ENCODE data around the gene TUSC1.
"Not testable (repeated sequence)": the region's sequence is repeated elsewhere in the genome, so short reads cannot be mapped to it uniquely, and the experiment has no call there.

The TUSC1 gene

GRCh38 chr9:25678147-25678666 lies at the start of gene TUSC1:
Gene TUSC1 (minus strand): TSS chr9:25678444. CDS start chr9:25678312, 132 bp downstream.
- no peak for DNase-seq

DNA sequence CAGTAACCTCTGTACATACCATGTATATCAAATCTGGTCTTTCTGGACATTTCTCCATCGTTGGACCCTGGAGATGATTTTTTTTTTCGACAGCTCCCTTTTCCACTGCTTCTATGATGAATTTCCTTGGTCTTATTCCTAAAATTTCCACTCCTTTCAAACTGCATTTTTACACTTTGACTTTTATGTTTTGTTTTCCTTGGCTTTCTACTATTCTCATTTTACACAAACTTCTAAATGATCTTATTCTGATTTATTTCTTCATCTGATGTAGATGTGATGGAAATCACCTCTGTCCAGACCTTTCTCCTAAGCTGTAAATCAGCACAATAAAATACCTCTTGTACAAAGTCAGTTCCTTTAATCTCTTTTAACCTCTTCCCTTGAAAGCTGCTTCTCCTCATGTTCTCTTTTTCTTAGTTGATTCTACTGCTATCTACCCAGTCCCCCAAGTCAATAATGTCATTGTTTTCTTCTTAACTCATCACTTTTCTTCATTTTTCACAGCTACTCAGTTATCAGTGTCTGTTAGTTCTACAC lies 48.7 kb upstream of the TUSC1 start:
- no peak for DNase-seq

DNA sequence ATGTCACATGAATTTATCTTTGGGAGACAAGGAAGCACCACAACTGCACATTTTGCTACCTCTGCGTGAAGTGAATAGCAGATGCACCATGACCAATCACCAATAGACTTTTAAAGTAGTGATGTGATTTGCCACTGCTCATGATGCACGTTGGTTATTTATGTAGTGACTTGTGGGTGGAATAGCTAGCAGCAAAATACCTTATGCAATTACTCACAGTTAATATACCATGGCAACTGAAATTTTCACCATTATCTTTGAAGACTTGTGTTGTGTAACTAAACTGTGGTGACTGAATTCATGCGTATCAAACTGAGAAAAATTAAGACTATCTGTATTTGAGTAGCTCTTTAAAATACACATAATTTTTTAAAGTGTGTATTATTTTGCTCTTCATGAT lies 46.2 kb upstream of the TUSC1 start:
- DNase-seq: no peak

DNA sequence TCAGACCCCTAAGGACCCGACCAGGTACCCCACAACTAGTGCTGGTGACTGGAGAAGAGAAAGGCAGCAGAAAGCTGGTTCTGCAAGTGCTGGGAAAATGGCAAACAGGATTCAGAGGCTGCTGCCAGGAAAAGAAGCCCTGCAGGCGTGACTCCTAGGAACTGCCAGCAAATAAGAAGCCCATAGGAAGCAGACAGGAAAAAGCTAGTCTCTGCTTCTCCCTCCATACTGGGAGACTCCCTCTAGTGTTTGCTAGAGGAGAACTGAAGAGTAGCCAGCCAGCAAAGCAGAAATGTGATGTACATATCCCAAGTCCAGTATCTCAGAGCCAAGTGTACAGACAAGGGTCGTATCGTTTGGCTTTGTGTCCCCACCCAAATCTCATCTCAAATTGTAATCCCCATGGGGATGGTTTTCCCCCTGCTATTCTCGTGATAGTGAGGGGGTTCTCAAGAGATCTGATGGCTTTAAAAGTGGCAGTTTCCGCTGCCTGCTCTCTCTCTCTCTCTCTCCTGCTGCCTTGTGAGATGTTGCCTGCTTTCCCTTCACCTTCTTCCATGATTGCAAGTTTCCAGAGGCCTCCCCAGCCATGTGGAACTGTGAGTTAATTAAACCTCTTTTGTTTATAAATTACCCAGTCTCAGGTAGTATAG lies 38.1 kb upstream of the TUSC1 start:
- DNase-seq: peak in 1 of 2 experiments; percentile 0

DNA sequence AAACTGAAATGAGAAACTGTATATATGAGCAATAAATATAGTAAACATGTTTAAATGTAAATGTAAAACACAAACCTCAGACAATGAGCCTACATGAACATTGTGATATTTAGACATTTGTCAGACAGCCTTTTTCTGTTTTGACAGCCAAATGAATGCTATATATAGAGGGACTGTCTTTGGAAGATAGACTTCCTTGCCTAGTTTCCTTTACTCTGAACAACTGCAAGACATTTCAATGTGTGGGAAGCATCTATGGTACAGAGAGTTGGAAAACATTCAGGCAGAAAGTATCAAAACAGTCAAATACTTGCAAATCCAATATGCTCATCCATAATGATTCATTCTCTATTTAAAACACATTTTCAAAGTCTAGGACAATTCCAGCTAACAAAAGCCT lies 31.7 kb upstream of the TUSC1 start:
- no peak for DNase-seq

DNA sequence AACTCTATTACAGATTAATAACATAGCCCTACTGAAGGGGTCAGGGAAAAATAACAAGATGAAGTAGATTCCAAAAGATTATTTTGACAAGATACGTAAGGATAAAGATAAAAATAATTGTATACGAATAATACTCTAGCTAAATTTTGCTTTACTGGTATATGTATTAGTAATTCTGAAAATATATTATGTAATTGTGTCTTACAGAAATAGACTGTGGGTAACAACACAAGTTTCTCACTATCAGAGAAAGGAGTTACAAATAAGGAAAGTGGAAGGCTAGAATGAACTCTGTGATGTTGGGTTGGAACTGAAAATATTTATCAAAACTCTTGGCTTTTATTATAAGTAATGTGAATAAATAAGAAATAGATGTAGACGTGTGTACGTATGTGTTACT lies 26.6 kb upstream of the TUSC1 start:
- no peak for DNase-seq

- no peak for DNase-seq
These were observed 25.6 kb upstream of the TUSC1 start for GRCh38 chr9:25703701-25704357.

GRCh38 chr9:25702536-25702935 lies 24.3 kb upstream of the TUSC1 start:
- no peak for DNase-seq

DNA sequence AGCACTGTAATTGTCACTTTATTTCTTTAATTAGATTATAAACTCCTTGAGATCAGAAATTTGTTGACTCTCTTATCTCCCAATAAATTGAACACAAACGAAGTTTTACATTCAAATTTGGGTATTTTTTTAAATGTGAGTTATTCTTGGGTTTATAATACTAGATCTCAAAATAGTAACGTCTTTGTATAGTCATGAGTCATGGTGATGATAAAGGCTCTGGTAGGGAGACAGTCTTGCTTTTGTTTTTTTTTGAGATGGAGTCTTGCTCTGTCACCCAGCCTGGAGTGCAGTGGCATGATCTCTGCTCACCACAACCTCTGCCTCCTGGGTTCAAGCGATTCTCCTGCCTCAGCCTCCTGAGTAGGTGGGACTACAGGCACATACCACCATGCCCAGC lies 22.7 kb upstream of the TUSC1 start:
- DNase-seq: not testable (repeated sequence)

DNA sequence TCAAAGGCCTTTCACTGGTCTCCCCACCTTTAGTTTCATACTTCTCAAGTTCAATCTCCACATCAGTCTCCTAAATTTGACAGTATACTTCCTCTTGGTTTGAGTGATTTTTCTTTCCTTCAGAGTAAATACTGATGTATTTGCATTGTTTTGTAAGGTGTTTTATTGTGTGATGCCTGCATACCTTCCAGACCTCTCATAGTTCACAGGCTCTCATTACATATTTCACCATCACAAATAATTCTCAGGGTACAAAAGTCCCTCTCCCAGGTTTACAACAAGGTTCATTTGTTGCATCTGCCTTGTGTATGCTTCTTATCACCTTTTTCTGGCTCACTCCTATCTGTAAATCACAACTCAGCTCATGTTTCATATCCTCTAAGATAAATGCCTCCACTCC lies 22.2 kb upstream of the TUSC1 start:
- DNase-seq: no peak

DNA sequence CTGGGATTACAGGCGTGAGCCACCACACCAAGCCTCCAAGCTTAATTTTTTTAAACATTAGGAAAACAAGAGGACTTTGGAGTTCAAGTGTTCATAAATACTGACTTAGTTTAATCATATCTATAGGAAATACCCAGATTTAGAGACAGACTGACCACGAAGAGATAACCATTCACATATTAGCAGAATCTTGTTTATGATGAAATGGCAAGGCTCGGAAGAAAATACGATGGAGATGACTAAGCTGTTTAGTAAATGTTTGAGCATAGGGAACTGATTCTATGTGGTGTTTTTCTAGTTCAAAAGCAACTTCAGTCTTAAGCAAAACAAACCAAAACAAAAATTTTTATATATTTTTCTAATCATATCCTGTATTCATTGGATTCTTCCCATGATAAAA lies 13.5 kb upstream of the TUSC1 start:
- no peak for DNase-seq

DNA sequence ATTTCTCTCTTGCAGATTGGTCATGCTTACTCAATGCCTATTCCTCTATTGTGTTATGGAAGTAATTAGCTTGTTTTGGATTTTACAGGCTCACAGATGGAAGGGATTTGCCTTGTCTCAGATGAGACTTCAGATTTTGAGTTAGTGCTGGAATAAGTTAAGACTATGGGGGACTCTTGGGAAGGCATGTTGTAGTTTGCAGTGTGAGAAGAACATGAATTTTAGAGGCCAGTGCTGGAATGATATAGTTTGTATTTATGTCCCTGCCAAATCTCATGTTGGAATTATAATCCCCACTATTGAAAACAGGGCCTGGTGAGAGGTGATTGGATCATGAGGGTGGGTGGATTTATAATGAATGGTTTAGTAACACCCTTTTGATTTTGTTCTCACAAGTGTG lies 6.1 kb upstream of the TUSC1 start:
- DNase-seq: no peak

- no peak for DNase-seq
These were observed 3.0 kb upstream of the TUSC1 start for GRCh38 chr9:25681266-25681665.

- DNase-seq: no peak
These were observed 659 bp upstream of the TUSC1 start for GRCh38 chr9:25678846-25679360.

DNA sequence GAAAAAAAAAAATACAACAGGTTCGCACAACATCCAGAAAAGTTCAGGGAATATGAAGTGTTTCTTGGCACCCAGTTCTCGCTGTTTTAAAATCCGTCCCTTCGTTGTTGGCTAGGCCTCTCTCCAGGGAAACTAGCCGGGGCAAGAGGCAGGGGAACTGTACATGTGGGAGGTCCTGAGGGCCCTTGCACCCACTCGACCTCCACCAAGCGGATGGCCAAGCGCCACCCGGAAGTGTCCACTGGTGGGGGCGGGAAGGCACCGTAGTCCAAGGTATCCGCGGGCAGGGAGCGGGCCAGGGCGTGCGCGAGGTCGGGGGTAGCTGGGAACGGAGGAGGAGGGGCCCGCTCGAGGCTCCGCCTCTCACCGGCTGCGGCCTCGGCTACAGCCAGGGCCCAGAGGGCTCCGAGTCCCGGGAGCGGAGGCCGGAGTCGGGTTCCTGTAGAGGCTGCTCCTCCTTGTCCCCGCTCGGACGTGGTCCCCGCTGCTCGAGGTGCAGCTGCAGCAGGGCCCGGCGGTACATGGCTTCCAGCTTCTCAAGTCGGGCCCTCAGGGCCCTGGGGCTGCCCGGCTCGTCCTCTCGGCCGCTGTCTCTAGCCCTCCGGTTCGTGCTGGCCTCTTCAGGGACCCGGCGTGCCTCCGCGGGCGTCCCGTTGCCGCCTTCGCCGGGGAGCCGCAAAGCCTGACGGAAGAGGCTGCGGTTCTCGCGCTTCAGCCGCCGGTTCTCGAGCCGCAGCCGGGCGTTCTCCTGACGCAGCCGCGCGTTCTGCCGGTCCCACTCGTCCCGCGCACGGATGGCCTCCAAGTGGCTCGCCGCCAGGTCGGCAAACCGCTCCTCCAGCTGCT lies 720 bp downstream of the TUSC1 start:
- no peak for DNase-seq

DNA sequence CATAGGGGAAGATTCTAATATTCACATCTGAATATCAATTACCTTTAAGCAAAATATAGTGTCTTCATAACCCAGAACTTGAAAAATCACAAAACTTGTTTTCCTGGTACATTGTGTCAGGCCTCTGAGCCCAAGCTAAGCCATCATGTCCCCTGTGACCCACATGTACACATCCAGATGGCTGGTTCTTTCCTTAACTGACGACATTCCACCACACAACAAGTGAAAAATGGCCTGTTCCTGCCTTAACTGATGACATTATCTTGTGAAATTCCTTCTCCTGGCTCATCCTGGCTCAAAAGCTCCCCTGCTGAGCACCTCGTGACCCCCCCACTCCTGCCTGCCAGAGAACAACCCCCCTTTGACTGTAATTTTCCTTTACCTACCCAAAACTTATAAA lies 2.4 kb downstream of the TUSC1 start:
- DNase-seq: not testable (repeated sequence)

DNA sequence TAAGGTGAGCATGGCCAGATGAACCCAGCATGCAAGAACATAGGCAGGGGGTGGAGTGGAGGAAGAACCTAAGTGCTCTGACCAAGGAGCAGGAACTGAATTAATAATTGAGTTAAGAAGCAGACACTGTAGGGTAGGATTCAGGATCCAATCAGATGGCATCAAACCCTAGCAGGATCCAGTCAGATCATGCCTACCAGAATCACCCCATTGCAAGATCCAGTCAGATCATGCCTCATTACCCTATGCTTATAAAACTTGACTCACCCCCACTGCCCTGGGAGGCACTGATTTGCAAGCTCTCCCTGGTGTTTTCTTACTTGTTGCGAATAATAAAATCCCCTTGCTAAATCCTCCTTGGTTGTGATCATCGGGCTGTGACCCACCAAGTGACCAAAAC lies 19.7 kb downstream of the TUSC1 start:
- DNase-seq: no peak

DNA sequence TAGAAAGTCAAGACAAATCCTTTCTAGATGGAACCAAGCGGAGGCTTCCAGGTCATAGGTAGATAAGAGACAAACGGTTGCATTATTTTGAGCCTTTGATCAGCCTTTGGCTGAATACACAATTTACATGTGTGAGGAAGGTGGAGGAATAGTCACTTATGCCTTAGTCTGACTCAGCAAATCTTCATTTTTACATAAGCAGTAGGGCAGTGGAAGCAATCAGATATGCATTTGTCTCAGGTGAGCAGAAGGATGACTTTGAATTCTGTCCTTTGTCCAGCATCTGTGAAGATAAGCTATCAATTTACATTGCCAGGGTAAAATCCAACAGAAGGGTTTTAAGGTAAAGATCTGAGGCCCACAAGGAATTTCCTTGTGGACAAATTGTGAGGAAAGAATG lies 23.8 kb downstream of the TUSC1 start:
- no peak for DNase-seq

- DNase-seq: no peak
These were observed 30.1 kb downstream of the TUSC1 start for GRCh38 chr9:25648116-25648515.

GRCh38 chr9:25636026-25636425 lies 42.2 kb downstream of the TUSC1 start:
- DNase-seq: no peak

GRCh38 chr9:25629231-25629630 lies 49.0 kb downstream of the TUSC1 start:
- DNase-seq: no peak

Data from AML-193 (cell line).